GM18508 (cell line): ENCODE results near the gene CACNA2D3.
"Not testable (repeated sequence)": the region's sequence is repeated elsewhere in the genome, so short reads cannot be mapped to it uniquely, and the experiment has no call there.

ENCODE experiments used
- ATAC-seq: cut with Tn5 transposase; IDR thresholded peaks from one replicate; pipeline ENCODE4 v1.9.1; 2021; ENCODE audit warnings: moderate number of reproducible peaks; ENCODE audit not compliant: insufficient read depth, unreplicated experiment

Gene CACNA2D3

GRCh38 chr3:54960082-54960481, 837.7 kb downstream of the CACNA2D3 start:
- no peak for ATAC-seq

DNA sequence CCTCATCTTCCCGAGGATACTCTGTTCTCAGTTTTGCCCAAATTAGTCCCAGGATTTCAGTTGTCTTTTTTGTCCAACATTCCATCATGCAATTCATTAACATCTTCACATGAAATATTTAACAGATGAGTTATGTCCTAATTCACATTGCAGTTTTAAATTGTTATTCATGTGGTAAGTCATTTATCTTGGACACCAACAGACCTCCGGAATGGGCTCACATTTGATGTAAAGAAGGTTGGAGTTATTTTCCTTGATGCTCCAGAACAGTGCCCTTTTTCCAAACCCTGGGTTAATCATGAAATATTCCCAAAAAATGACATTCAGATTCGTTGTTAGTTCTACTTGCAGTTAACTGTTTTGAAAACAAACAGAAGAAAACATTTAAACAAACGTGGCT, 838.3 kb downstream of the CACNA2D3 start:
- ATAC-seq = no peak

- no peak for ATAC-seq
Measured at GRCh38 chr3:54962200-54962599, 839.8 kb downstream of the CACNA2D3 start.

GRCh38 chr3:54963641-54964040, 841.3 kb downstream of the CACNA2D3 start:
- ATAC-seq = no peak

DNA sequence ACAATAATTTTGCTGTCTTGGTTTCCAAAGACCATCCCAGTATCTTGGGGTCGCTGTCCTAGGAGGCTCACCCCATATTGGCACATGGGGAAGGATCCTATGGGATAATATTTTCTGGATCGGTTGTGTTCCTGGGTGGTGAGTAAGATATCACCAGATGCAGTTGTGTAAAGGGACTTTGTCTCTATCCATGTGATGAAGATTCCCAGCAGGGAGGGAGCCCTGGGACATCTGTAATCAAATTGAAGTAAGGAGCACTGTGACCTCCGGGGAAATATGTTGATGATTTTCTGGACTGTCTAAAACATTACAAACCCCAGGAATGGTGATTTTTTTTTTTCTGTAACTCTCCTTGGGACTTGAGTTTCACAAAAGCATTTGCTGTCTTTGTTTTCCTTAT, 841.7 kb downstream of the CACNA2D3 start:
- no peak for ATAC-seq

- ATAC-seq = no peak
Measured at GRCh38 chr3:54965746-54966145, 843.4 kb downstream of the CACNA2D3 start.

GRCh38 chr3:54966979-54967378, 844.6 kb downstream of the CACNA2D3 start:
- ATAC-seq = no peak

GRCh38 chr3:54967731-54968161, 845.4 kb downstream of the CACNA2D3 start:
- ATAC-seq = no peak

- ATAC-seq = no peak
Measured at GRCh38 chr3:54968546-54969172, 846.3 kb downstream of the CACNA2D3 start.

GRCh38 chr3:54969652-54970051, 847.3 kb downstream of the CACNA2D3 start:
- ATAC-seq = no peak

- no peak for ATAC-seq
Measured at GRCh38 chr3:54970895-54971294, 848.5 kb downstream of the CACNA2D3 start.

GRCh38 chr3:54977439-54977838, 855.1 kb downstream of the CACNA2D3 start:
- no peak for ATAC-seq

DNA sequence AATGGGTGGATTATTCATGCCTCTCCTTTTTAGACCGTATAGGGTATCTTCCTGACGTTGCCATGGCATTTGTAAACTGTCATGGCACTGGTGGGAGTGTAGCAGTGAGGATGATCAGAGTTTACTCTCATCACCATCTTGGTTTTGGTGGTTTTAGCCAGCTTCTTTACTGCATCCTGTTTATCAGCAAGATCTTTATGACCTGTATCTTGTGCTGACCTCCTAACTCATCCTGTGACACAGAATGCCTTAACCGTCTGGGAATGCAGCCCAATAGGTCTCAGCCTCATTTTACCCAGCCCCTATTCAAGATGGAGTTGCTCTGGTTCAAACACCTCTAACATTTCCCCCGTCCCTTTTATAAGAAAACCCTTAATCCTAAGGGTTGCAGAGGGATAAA, 855.6 kb downstream of the CACNA2D3 start:
- not testable (repeated sequence) for ATAC-seq

GRCh38 chr3:54982807-54983206, 860.5 kb downstream of the CACNA2D3 start:
- no peak for ATAC-seq

GRCh38 chr3:54983266-54984099, 861.1 kb downstream of the CACNA2D3 start:
- ATAC-seq = no peak

- ATAC-seq = no peak
Measured at GRCh38 chr3:54985856-54986255, 863.5 kb downstream of the CACNA2D3 start.

- no peak for ATAC-seq
Measured at GRCh38 chr3:54986294-54986693, 863.9 kb downstream of the CACNA2D3 start.

DNA sequence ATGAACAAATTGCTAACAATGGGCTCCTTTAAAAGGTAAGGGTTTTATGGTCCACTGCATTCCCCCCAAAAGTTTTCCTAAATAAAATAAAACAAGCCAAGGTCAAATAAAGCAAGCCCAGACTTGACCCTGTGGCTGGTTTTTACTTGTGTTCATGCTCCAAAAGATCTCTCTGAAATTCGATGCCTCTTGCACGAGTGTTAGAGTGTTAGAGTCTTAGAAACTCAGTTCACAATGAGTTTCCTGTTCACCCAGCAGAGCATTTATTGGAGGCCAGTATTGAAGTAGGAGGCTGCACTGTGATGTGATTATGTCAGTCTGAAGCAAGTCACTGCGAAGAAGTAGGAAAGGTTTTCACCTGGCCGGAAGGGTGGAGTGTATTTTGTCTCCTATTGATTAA, 865.4 kb downstream of the CACNA2D3 start:
- no peak for ATAC-seq

DNA sequence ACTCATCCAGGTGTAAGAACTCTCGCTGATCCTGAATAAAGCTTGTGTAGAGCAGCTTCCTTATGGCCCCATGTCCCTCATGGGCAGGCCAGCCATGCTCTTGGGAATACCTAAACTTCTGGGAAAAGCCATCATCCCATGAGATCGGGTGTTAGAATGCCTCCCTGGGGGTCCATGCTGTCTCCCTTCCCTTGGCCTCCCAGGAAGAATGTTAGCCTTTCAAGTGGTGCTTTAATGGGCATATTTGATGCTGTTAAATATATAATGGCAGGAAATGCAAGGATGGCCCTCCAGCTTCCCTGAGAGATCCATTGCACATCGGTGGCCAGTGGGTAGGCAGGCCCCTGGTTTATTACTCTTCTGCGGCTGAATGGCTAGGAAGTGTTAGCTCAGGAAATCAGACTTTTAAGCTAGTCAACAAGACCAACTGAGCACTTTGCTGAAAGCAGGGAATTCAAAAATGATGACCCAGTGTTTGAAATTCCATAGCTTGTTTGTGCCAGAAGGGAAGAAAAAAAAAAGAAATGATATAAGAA, 866.0 kb downstream of the CACNA2D3 start:
- ATAC-seq = no peak

GRCh38 chr3:54988838-54989630, 866.7 kb downstream of the CACNA2D3 start:
- no peak for ATAC-seq

- no peak for ATAC-seq
Measured at GRCh38 chr3:54994111-54994513, 871.8 kb downstream of the CACNA2D3 start.
